K562 (cell line): ENCODE results near the gene CTTNBP2NL. TPM values are rescaled to one million over a fixed set of nuclear protein-coding genes. Genes with fewer than 3 reads are reported as not detected.
A peak's percentile ranks its signal among the peaks of the same experiment; 100 is the strongest.

Experiments used
- AFF4 ChIP-seq: sonication (generic); formaldehyde crosslinking; IDR thresholded peaks from 2 replicates; pipeline ENCODE4 v1.8.0; 2023; ENCODE audit warnings: mild to moderate bottlenecking, missing genetic modification reagents
- ATF2 ChIP-seq: sonication (generic); formaldehyde crosslinking; IDR thresholded peaks from 2 replicates; pipeline ENCODE4 v1.8.1; 2022; ENCODE audit warnings: missing genetic modification reagents
- CEBPG ChIP-seq, 3 experiments: fragments of 200-800 bp in 1 of 3; sonication (Bioruptor generic) in 1 of 3; sonication (generic) in 1 of 3; formaldehyde crosslinking in 1 of 3; IDR thresholded peaks in 2 of 3; conservative IDR thresholded peaks in 1 of 3; 2 replicates each; pipeline versions ENCODE4 v1.6.1 to v1.8.0; 2016 to 2022; ENCODE audit warnings: missing compliant biosample characterization in 2 of 3, missing genetic modification characterization in 2 of 3, mild to moderate bottlenecking in 1 of 3, missing genetic modification reagents in 1 of 3
- FOSL1 ChIP-seq: fragments of 200-800 bp; sonication (Bioruptor generic); conservative IDR thresholded peaks from 2 replicates; pipeline ENCODE4 v1.6.1; 2016; ENCODE audit warnings: missing genetic modification characterization, missing compliant biosample characterization
- JUN ChIP-seq, 2 experiments: sonication (generic) in 1 of 2; formaldehyde crosslinking in 1 of 2; IDR thresholded peaks; 2 replicates each; pipeline versions ENCODE4 v1.6.1 to v1.8.0; 2012 to 2022; ENCODE audit warnings: borderline replicate concordance in 2 of 2, mild to moderate bottlenecking in 2 of 2, improper control_type of control experiment in 1 of 2, low read depth in 1 of 2, low read length in 1 of 2, missing genetic modification reagents in 1 of 2
- PRMT5 ChIP-seq: sonication (generic); formaldehyde crosslinking; IDR thresholded peaks from 2 replicates; pipeline ENCODE4 v1.5.0; 2020; ENCODE audit warnings: missing genetic modification reagents
- REST ChIP-seq, 2 experiments: fragments of 450-650 bp; formaldehyde crosslinking in 1 of 2; IDR thresholded peaks; 2 replicates each; pipeline versions ENCODE4 v1.4.0 to v1.6.1; 2014 to 2020; ENCODE audit warnings: mild to moderate bottlenecking in 2 of 2, borderline replicate concordance in 1 of 2, low read depth in 1 of 2
- SRSF1 ChIP-seq: fragments of 200-400 bp; formaldehyde crosslinking; IDR thresholded peaks from 2 replicates; pipeline ENCODE4 v1.6.1; 2017; ENCODE audit warnings: mild to moderate bottlenecking, low read depth, low read length, moderate library complexity
- polyA plus RNA-seq, 8 experiments: library from polyadenylated mRNA; depleted of rRNA in 4 of 8; stranded (reverse) in 5 of 8; unstranded in 3 of 8; fragments of >200 nt; fragmentation: Nextera tagmentation in 2 of 8; fragmentation: Illumina TruSeq in 1 of 8; extraction: Ambion mirVana in 2 of 8; extraction: Trizol in 1 of 8; gene quantifications; 2 replicates each; pipeline versions ENCODE4 v1.2.1 to v1.2.3, GENCODE V29; 2011 to 2014; ENCODE audit warnings: inconsistent platforms in 1 of 8, missing spikeins in 1 of 8
- total RNA-seq, 7 experiments: library from RNA; depleted of rRNA in 6 of 7; stranded (reverse); fragments of >200 nt in 6 of 7; fragmentation: Illumina TruSeq in 2 of 7; extraction: Trizol in 2 of 7; gene quantifications; 2 replicates each; pipeline versions ENCODE4 v1.2.1 to v1.2.3, GENCODE V29; 2011 to 2021; ENCODE audit warnings: low replicate concordance in 1 of 7

The CTTNBP2NL gene
- total and polyA plus RNA-seq, 9 of the 15 experiments (the other 6 are each of a cell fraction or from before 2014, with no cell fraction given): 0.27 to 1.4 (median 0.62) TPM

GRCh38 chr1:112390775-112391602 is 5.0 kb upstream of the CTTNBP2NL start (continued):
- TF ChIP-seq ATF2: no peak
- TF ChIP-seq SRSF1: no peak
- 0 out of 2 replicates have a peak, but pooled peaks have one; percentile 19 for TF ChIP-seq CEBPG (CRISPR knock-in tag; IDR thresholded peaks at IDR 0.05)
- peak in 1 of 2 experiments; percentile 53; a peak in 2 of 4 replicates for TF ChIP-seq CEBPG (tag; conservative IDR thresholded peaks at IDR 0.05 in 1 of 2, IDR thresholded peaks at IDR 0.05 in 1 of 2)
- 0 out of 2 replicates have a peak, but pooled peaks have one; percentile 48 for TF ChIP-seq AFF4 (CRISPR knock-in tag)
- peak; percentile 92 for TF ChIP-seq REST (IDR thresholded peaks at IDR 0.05; ENCODE audit: borderline replicate concordance)
- no peak for TF ChIP-seq REST (CRISPR knock-in tag; IDR thresholded peaks at IDR 0.05; ENCODE audit: low read depth)
- TF ChIP-seq FOSL1 (tag): 0 out of 2 replicates have a peak, but pooled peaks have one; percentile 11
- TF ChIP-seq PRMT5 (CRISPR knock-in tag): no peak
- TF ChIP-seq JUN (IDR thresholded peaks at IDR 0.05; ENCODE audit: borderline replicate concordance, low read depth, low read length): 0 out of 2 replicates have a peak, but pooled peaks have one; percentile 9
- no peak for TF ChIP-seq JUN (CRISPR knock-in tag; IDR thresholded peaks at IDR 0.05; ENCODE audit: borderline replicate concordance)
